H9 (cell line): Measurements from ENCODE around the gene GPC6. TPM values are rescaled to one million over a fixed set of nuclear protein-coding genes. Genes with fewer than 3 reads are reported as not detected.

Source experiments
- DNase-seq: peaks from one replicate; pipeline ENCODE4 v3.0.0-alpha.2; 2017
- H2AFZ ChIP-seq: one replicate; pipeline ENCODE4 v1.6.1; 2013; ENCODE audit warnings: mild to moderate bottlenecking, low read length, control low read depth, moderate library complexity
- H2AK5ac ChIP-seq: 2 replicates; pipeline ENCODE4 v1.6.1; 2013; ENCODE audit warnings: low read length, control low read depth, mixed read lengths; ENCODE audit not compliant: insufficient read length
- H2BK120ac ChIP-seq: one replicate; pipeline ENCODE4 v1.6.1; 2013; ENCODE audit warnings: low read depth, mild to moderate bottlenecking, low read length, control low read depth, inconsistent platforms; ENCODE audit not compliant: poor library complexity, severe bottlenecking
- H2BK12ac ChIP-seq: 2 replicates; pipeline ENCODE4 v1.6.1; 2013; ENCODE audit warnings: low read length, control low read depth, mixed read lengths, low read depth; ENCODE audit not compliant: insufficient read length
- H2BK15ac ChIP-seq: 2 replicates; pipeline ENCODE4 v1.6.1; 2013; ENCODE audit warnings: low read depth, low read length, control low read depth
- H2BK20ac ChIP-seq: one replicate; pipeline ENCODE4 v1.6.1; 2013; ENCODE audit warnings: low read depth, mild to moderate bottlenecking, low read length, control low read depth, inconsistent platforms; ENCODE audit not compliant: poor library complexity, severe bottlenecking
- H2BK5ac ChIP-seq: 2 replicates; pipeline ENCODE4 v1.6.1; 2013; ENCODE audit warnings: low read length, control low read depth, mixed read lengths; ENCODE audit not compliant: insufficient read length
- H3K14ac ChIP-seq: 2 replicates; pipeline ENCODE4 v1.6.1; 2013; ENCODE audit warnings: low read length, control low read depth; ENCODE audit not compliant: insufficient read depth
- H3K18ac ChIP-seq: 2 replicates; pipeline ENCODE4 v1.6.1; 2013; ENCODE audit warnings: low read depth, mild to moderate bottlenecking, mixed read lengths, low read length, control low read depth; ENCODE audit not compliant: insufficient read length
- H3K23ac ChIP-seq: 2 replicates; pipeline ENCODE4 v1.6.1; 2013; ENCODE audit warnings: low read length, control low read depth, mixed read lengths, low read depth; ENCODE audit not compliant: insufficient read length
- H3K23me2 ChIP-seq: 2 replicates; pipeline ENCODE4 v1.6.1; 2013; ENCODE audit warnings: low read depth, mild to moderate bottlenecking, mixed read lengths, low read length, control low read depth; ENCODE audit not compliant: insufficient read length, poor library complexity, severe bottlenecking
- H3K27ac ChIP-seq: 2 replicates; pipeline ENCODE4 v1.5.1; 2013; ENCODE audit warnings: low read length, control low read depth, mixed read lengths, low read depth; ENCODE audit not compliant: insufficient read length
- H3K27me3 ChIP-seq: 2 replicates; pipeline ENCODE4 v1.6.1; 2013; ENCODE audit warnings: low read length, control low read depth, inconsistent platforms; ENCODE audit not compliant: insufficient read depth
- H3K4ac ChIP-seq: 2 replicates; pipeline ENCODE4 v1.6.1; 2013; ENCODE audit warnings: low read depth, mild to moderate bottlenecking, control low read depth, inconsistent platforms, low read length, moderate library complexity
- H3K4me1 ChIP-seq: 2 replicates; pipeline ENCODE4 v1.6.1; 2013; ENCODE audit warnings: low read length, control low read depth, inconsistent platforms; ENCODE audit not compliant: insufficient read depth
- H3K4me2 ChIP-seq: 2 replicates; pipeline ENCODE4 v1.6.1; 2013; ENCODE audit warnings: low read length, control low read depth, mixed read lengths; ENCODE audit not compliant: insufficient read length, insufficient read depth
- H3K56ac ChIP-seq: 2 replicates; pipeline ENCODE4 v1.6.1; 2013; ENCODE audit warnings: low read depth, mild to moderate bottlenecking, mixed read lengths, low read length, control low read depth; ENCODE audit not compliant: insufficient read length
- H3K79me1 ChIP-seq: 2 replicates; pipeline ENCODE4 v1.6.1; 2013; ENCODE audit warnings: low read depth, mild to moderate bottlenecking, moderate library complexity, low read length, control low read depth, inconsistent platforms; ENCODE audit not compliant: insufficient read depth, poor library complexity, severe bottlenecking
- H3K79me2 ChIP-seq: 2 replicates; pipeline ENCODE4 v1.6.1; 2013; ENCODE audit warnings: low read length, control low read depth, inconsistent platforms; ENCODE audit not compliant: insufficient read depth
- H3K9ac ChIP-seq: 2 replicates; pipeline ENCODE4 v1.6.1; 2013; ENCODE audit warnings: low read length, control low read depth, mixed read lengths; ENCODE audit not compliant: insufficient read length; ENCODE audit errors: extremely low read depth
- H3K9me3 ChIP-seq: one replicate; pipeline ENCODE4 v1.6.1; 2013; ENCODE audit warnings: low read depth, low read length, inconsistent platforms; ENCODE audit not compliant: control insufficient read depth
- H3T11ph ChIP-seq: one replicate; pipeline ENCODE4 v1.6.1; 2013; ENCODE audit warnings: mild to moderate bottlenecking, low read length, control low read depth, inconsistent platforms
- H4K20me1 ChIP-seq: one replicate; pipeline ENCODE4 v1.6.1; 2013; ENCODE audit not compliant: control insufficient read depth, insufficient read length, insufficient read depth
- H4K5ac ChIP-seq: 2 replicates; pipeline ENCODE4 v1.6.1; 2013; ENCODE audit warnings: low read depth, mild to moderate bottlenecking, mixed read lengths, low read length, control low read depth; ENCODE audit not compliant: insufficient read length
- H4K8ac ChIP-seq: replicated peaks from 2 replicates; pipeline ENCODE4 v1.6.1; 2013; ENCODE audit warnings: low read length, control low read depth, mixed read lengths, low read depth; ENCODE audit not compliant: insufficient read length
- H4K91ac ChIP-seq: 2 replicates; pipeline ENCODE4 v1.6.1; 2013; ENCODE audit warnings: low read depth, mild to moderate bottlenecking, moderate library complexity, mixed read lengths, low read length, control low read depth; ENCODE audit not compliant: insufficient read length
- H3K27ac Mint-ChIP-seq, 3 experiments: 2 replicates in 2 of 3; 3 replicates in 1 of 3; pipeline ENCODE4 v1.8.0; 2020 to 2021; ENCODE audit warnings: mixed read lengths in 3 of 3, mild to moderate bottlenecking in 1 of 3, moderate library complexity in 1 of 3
- H3K27me3 Mint-ChIP-seq: 2 replicates; pipeline ENCODE4 v1.8.0; 2021; ENCODE audit warnings: low read depth, mild to moderate bottlenecking, moderate library complexity, mixed read lengths
- H3K36me3 Mint-ChIP-seq, 3 experiments: 2 replicates in 2 of 3; 3 replicates in 1 of 3; pipeline ENCODE4 v1.8.0; 2020 to 2021; ENCODE audit warnings: low read depth in 3 of 3, mixed read lengths in 3 of 3; ENCODE audit not compliant: insufficient read depth in 1 of 3
- H3K4me1 Mint-ChIP-seq, 2 experiments: 2 replicates each; pipeline ENCODE4 v1.8.0; 2020; ENCODE audit warnings: mixed read lengths in 2 of 2
- H3K4me3 Mint-ChIP-seq, 2 experiments: 2 replicates in 1 of 2; 3 replicates in 1 of 2; pipeline ENCODE4 v1.8.0; 2020 to 2021; ENCODE audit warnings: mild to moderate bottlenecking in 2 of 2, mixed read lengths in 2 of 2, moderate library complexity in 1 of 2
- H3K9me3 Mint-ChIP-seq, 2 experiments: 2 replicates in 1 of 2; 3 replicates in 1 of 2; pipeline ENCODE4 v1.8.0; 2020; ENCODE audit warnings: mild to moderate bottlenecking in 2 of 2, mixed read lengths in 2 of 2, moderate library complexity in 1 of 2
- total RNA-seq: library from RNA; stranded (reverse); gene quantifications from 2 replicates; pipeline ENCODE4 v1.2.1, GENCODE V29; 2021
- TF ChIP-seq, protein P1 (sequence below): fragments of 200-600 bp; sonication (generic); conservative IDR thresholded peaks from 3 replicates; pipeline ENCODE4 v1.8.0; 2021; ENCODE audit warnings: antibody characterized with exemption, mild to moderate bottlenecking

GPC6 gene
- total RNA-seq, 1 experiment from 2014 or later = 15.6 TPM

DNA sequence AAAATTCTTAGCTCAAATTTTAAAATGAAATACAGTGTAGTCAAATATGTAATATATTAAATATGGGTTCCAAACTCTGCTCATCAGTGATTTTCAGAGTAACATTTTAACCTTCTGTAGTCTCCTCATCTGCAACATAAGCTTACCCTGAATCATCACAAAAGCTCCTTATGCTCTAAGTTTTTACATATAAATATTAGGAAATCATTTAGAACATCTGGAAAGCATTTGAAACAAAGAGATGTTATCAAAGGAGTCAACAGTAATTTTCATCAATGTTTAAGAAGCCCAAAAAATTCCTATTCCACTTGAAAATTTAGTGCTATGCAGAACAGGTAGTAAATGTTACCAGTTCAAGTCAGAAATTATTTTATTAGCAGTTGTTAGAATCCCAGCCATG is 1028.1 kb downstream of the GPC6 start:
- Histone ChIP-seq H3K23me2 (no peaks in the 10 kb centered on the region), H2AK5ac (no peak overlapping the region), H3K79me1 (no peaks in the 10 kb centered on the region), H3K9me3 (no peaks in the 10 kb centered on the region), H2BK120ac (no peak overlapping the region), H3K79me2 (no peaks in the 10 kb centered on the region), H3K27ac (no peak overlapping the region), H2AFZ (no peak overlapping the region), H4K20me1 (no peaks in the 10 kb centered on the region), H3T11ph (no peak overlapping the region), H3K4ac (no peak overlapping the region), H2BK20ac (no peak overlapping the region), H4K5ac (no peak overlapping the region), H2BK12ac (no peak overlapping the region), H2BK5ac (no peak overlapping the region), H3K56ac (no peak overlapping the region), H3K9ac (no peak overlapping the region), H3K18ac (no peak overlapping the region), H3K27me3 (no peaks in the 10 kb centered on the region), H4K8ac (no peak overlapping the region), H3K23ac (no peak overlapping the region), H3K14ac (no peak overlapping the region), H2BK15ac (no peak overlapping the region), H3K4me2 (no peak overlapping the region), H3K4me1 (no peaks in the 10 kb centered on the region), H4K91ac (no peak overlapping the region)
- Mint-ChIP-seq H3K9me3 (no peaks in the 10 kb centered on the region), H3K27me3 (peaks cover 1% of the 10 kb centered on the region; the same call in 1 of the 2 replicates), H3K36me3 (no peaks in the 10 kb centered on the region), H3K4me1 (peaks cover under 1 to 1% of the 10 kb centered on the region in 2 experiments; a peak in 3 of 4 replicates), H3K27ac (no peak overlapping the region), H3K4me3 (no peak overlapping the region)
- TF ChIP-seq, protein P1, sequence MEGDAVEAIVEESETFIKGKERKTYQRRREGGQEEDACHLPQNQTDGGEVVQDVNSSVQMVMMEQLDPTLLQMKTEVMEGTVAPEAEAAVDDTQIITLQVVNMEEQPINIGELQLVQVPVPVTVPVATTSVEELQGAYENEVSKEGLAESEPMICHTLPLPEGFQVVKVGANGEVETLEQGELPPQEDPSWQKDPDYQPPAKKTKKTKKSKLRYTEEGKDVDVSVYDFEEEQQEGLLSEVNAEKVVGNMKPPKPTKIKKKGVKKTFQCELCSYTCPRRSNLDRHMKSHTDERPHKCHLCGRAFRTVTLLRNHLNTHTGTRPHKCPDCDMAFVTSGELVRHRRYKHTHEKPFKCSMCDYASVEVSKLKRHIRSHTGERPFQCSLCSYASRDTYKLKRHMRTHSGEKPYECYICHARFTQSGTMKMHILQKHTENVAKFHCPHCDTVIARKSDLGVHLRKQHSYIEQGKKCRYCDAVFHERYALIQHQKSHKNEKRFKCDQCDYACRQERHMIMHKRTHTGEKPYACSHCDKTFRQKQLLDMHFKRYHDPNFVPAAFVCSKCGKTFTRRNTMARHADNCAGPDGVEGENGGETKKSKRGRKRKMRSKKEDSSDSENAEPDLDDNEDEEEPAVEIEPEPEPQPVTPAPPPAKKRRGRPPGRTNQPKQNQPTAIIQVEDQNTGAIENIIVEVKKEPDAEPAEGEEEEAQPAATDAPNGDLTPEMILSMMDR = no peak
- DNase-seq = no peak
